Activated T-cell treated with anti-CD3 and anti-CD28 coated beads for 24 hours (primary cell): ENCODE measurements around the gene CEBPA.
"Not testable (repeated sequence)": the region's sequence is repeated elsewhere in the genome, so short reads cannot be mapped to it uniquely, and the experiment has no call there.

ENCODE experiments used
- DNase-seq: peaks from one replicate; pipeline ENCODE4 v3.0.0-alpha.2; 2020; ENCODE audit warnings: low read depth

Gene CEBPA

GRCh38 chr19:33324628-33325027 lies 22.3 kb upstream of the CEBPA start:
- DNase-seq, result no peak

GRCh38 chr19:33323093-33323820 lies 20.9 kb upstream of the CEBPA start:
- DNase-seq, result no peak

GRCh38 chr19:33320636-33321035 lies 18.3 kb upstream of the CEBPA start:
- no peak for DNase-seq

- DNase-seq, result not testable (repeated sequence)
Measured at GRCh38 chr19:33317991-33318390, 15.7 kb upstream of the CEBPA start.

- no peak for DNase-seq
Measured at GRCh38 chr19:33317517-33317916, 15.2 kb upstream of the CEBPA start.

GRCh38 chr19:33316541-33317264 lies 14.4 kb upstream of the CEBPA start:
- DNase-seq, result no peak

- not testable (repeated sequence) for DNase-seq
Measured at GRCh38 chr19:33312808-33313207, 10.5 kb upstream of the CEBPA start.

- DNase-seq, result no peak
Measured at GRCh38 chr19:33312065-33312464, 9.7 kb upstream of the CEBPA start.

- DNase-seq, result no peak
Measured at GRCh38 chr19:33311326-33311682, 9.0 kb upstream of the CEBPA start.

- DNase-seq, result no peak
Measured at GRCh38 chr19:33310606-33311325, 8.4 kb upstream of the CEBPA start.

GRCh38 chr19:33309826-33310225 lies 7.5 kb upstream of the CEBPA start:
- DNase-seq, result no peak

GRCh38 chr19:33306853-33307792 lies 4.8 kb upstream of the CEBPA start:
- DNase-seq, result no peak

GRCh38 chr19:33306191-33306590 lies 3.9 kb upstream of the CEBPA start:
- no peak for DNase-seq

- DNase-seq, result no peak
Measured at GRCh38 chr19:33304760-33305647, 2.7 kb upstream of the CEBPA start.

GRCh38 chr19:33304371-33304759 lies 2.0 kb upstream of the CEBPA start:
- no peak for DNase-seq

GRCh38 chr19:33303791-33304345 lies 1.5 kb upstream of the CEBPA start:
- no peak for DNase-seq

GRCh38 chr19:33302974-33303790 lies 848 bp upstream of the CEBPA start:
- DNase-seq, result no peak

- no peak for DNase-seq
Measured at GRCh38 chr19:33301900-33302174, 497 bp downstream of the CEBPA start.

GRCh38 chr19:33301144-33301899 lies 1.0 kb downstream of the CEBPA start:
- no peak for DNase-seq

GRCh38 chr19:33300894-33301143 lies 1.5 kb downstream of the CEBPA start:
- DNase-seq, result no peak
